Nephron (organoid): ENCODE measurements around the gene EEF2K.

Experiments used
- H3K27ac Mint-ChIP-seq, 3 experiments: 2 replicates each; pipeline ENCODE4 v1.8.0; 2020; ENCODE audit warnings: mixed read lengths in 3 of 3, mild to moderate bottlenecking in 2 of 3, moderate library complexity in 1 of 3
- H3K27me3 Mint-ChIP-seq: 2 replicates; pipeline ENCODE4 v1.8.0; 2021; ENCODE audit warnings: low read depth, mild to moderate bottlenecking, moderate library complexity, mixed read lengths
- H3K36me3 Mint-ChIP-seq: 2 replicates; pipeline ENCODE4 v1.8.0; 2020; ENCODE audit warnings: low read depth, mixed read lengths
- H3K4me1 Mint-ChIP-seq: 2 replicates; pipeline ENCODE4 v1.8.0; 2020; ENCODE audit warnings: mixed read lengths
- H3K4me3 Mint-ChIP-seq, 3 experiments: 2 replicates each; pipeline ENCODE4 v1.8.0; 2020; ENCODE audit warnings: mild to moderate bottlenecking in 3 of 3, mixed read lengths in 3 of 3, moderate library complexity in 2 of 3
- H3K9me3 Mint-ChIP-seq: 2 replicates; pipeline ENCODE4 v1.8.0; 2020; ENCODE audit warnings: mixed read lengths
- TF ChIP-seq, protein P1 (sequence below), 3 experiments: fragments of 200-600 bp; sonication (generic); IDR thresholded peaks; one replicate each; pipeline ENCODE4 v1.5.0; 2021; ENCODE audit warnings: antibody characterized with exemption in 3 of 3; ENCODE audit not compliant: unreplicated experiment in 3 of 3

Gene EEF2K

DNA sequence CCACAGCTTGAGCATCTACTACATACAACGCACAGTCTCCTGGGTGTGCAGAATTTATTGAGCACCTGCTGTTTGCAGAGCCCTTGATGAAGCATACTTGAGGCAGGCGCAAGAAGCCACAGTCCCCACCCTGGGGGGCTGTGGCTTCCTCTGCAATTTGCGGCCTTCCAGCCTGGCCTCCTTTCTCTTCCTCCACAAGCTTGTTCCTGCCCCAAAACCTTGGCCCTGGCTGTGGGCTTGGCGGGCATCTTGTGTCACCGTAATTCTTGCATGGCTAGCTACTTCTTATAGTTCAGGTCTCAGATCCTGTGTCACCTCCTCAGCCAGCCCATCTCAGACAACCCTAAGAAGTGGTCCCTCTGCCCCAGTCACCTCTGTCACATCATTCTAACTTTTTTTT, 47.2 kb downstream of the EEF2K start:
- H3K27me3 Mint-ChIP-seq, result no peaks in the 10 kb centered on the region
- H3K36me3 Mint-ChIP-seq, result peaks cover 58% of the 10 kb centered on the region
- H3K4me3 Mint-ChIP-seq, result no peak overlapping the region
- H3K27ac Mint-ChIP-seq, result no peak overlapping the region
- TF ChIP-seq, protein P1, sequence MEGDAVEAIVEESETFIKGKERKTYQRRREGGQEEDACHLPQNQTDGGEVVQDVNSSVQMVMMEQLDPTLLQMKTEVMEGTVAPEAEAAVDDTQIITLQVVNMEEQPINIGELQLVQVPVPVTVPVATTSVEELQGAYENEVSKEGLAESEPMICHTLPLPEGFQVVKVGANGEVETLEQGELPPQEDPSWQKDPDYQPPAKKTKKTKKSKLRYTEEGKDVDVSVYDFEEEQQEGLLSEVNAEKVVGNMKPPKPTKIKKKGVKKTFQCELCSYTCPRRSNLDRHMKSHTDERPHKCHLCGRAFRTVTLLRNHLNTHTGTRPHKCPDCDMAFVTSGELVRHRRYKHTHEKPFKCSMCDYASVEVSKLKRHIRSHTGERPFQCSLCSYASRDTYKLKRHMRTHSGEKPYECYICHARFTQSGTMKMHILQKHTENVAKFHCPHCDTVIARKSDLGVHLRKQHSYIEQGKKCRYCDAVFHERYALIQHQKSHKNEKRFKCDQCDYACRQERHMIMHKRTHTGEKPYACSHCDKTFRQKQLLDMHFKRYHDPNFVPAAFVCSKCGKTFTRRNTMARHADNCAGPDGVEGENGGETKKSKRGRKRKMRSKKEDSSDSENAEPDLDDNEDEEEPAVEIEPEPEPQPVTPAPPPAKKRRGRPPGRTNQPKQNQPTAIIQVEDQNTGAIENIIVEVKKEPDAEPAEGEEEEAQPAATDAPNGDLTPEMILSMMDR (IDR thresholded peaks at IDR 0.05; ENCODE audit: unreplicated experiment in 3 of 3), result no peak
- H3K9me3 Mint-ChIP-seq, result peaks cover 3% of the 10 kb centered on the region
- no peaks in the 10 kb centered on the region for H3K4me1 Mint-ChIP-seq

DNA sequence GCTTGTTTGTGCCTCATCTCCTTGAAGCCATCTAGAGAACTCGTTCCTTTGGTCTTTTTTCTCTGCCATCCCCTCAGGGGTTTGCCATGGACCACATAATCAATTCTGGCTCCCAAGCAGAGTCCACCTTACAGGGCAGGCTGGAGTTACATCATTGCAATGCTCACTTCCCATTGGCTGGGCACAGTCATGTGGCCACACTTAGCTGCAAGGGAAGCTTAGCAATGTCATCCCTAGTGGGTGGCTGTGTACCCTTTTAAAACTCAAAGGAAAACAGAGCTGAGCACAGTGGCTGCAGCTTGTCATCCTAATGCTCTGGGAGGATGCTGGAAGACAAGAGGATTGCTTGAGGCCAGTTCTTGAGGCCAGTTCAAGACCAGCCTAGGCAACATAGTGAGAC, 49.3 kb downstream of the EEF2K start:
- H3K27me3 Mint-ChIP-seq, result no peaks in the 10 kb centered on the region
- peaks cover 5% of the 10 kb centered on the region for H3K9me3 Mint-ChIP-seq
- no peak overlapping the region for H3K27ac Mint-ChIP-seq
- TF ChIP-seq, protein P1 (IDR thresholded peaks at IDR 0.05; ENCODE audit: unreplicated experiment in 3 of 3), result no peak
- H3K4me1 Mint-ChIP-seq, result no peaks in the 10 kb centered on the region
- peaks cover 72% of the 10 kb centered on the region for H3K36me3 Mint-ChIP-seq
- no peak overlapping the region for H3K4me3 Mint-ChIP-seq

DNA sequence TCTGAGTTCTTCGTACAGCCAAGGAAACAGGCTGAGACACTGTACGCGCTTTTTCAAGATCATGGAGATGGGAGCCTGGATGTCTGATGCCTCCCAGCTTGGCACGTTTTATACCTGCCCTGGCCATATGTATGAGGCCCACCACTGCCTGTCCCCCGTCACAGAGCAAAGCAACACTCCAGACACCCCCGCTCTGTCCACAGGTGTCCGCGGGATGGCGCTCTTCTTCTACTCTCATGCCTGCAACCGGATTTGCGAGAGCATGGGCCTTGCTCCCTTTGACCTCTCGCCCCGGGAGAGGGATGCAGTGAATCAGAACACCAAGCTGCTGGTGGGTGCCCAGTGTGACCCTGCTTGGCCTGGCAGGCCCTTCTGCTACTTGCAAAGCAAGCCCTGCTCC, 51.4 kb downstream of the EEF2K start:
- TF ChIP-seq, protein P1 (IDR thresholded peaks at IDR 0.05; ENCODE audit: unreplicated experiment in 3 of 3), result no peak
- Mint-ChIP-seq H3K36me3 (peaks cover 74% of the 10 kb centered on the region), H3K27me3 (no peaks in the 10 kb centered on the region), H3K4me1 (no peaks in the 10 kb centered on the region), H3K9me3 (peaks cover 5% of the 10 kb centered on the region), H3K4me3 (no peak overlapping the region), H3K27ac (no peak overlapping the region)

DNA sequence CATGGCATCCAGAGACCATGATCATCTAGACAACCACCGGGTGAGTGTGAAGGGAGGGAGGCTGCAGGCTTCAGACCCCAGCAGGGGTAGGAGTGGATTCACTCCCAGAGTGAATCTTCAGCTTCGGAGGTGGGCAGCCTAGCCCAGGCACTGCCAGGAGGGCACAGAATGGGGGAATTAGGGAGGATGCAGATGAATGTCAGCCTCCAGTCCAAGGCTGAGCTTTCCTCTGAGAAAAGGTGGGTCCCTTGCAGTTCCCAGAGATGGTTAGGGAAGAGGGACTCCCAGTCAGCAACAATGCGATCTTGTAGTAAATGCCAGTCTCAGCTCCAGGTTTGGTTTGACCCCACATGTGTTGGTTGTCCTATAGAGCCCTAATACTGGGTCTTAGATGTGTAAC, 54.4 kb downstream of the EEF2K start:
- peaks cover 2% of the 10 kb centered on the region for H3K9me3 Mint-ChIP-seq
- H3K4me3 Mint-ChIP-seq, result no peak overlapping the region
- no peak overlapping the region for H3K27ac Mint-ChIP-seq
- H3K4me1 Mint-ChIP-seq, result no peaks in the 10 kb centered on the region
- TF ChIP-seq, protein P1 (IDR thresholded peaks at IDR 0.05; ENCODE audit: unreplicated experiment in 3 of 3), result no peak
- H3K36me3 Mint-ChIP-seq, result peaks cover 54% of the 10 kb centered on the region
- H3K27me3 Mint-ChIP-seq, result no peaks in the 10 kb centered on the region

DNA sequence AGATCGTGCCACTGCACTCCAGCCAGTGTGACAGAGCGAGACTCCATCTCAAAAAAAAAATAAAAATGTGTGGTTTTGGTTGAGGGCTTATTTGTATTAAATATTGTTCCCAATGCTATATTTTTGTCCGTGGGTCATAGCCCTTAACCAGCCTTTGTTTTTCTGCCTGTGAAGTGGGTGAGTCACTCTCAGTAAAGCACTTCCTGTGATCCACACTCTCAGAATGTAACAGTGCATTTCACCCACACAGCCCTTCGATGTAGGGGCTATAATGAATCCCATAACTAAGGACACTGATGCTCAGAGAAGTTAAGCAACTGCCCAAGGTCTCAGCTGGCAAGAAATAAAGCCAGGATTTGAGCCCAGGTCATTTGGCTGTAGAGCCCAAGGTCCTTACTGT, 56.4 kb downstream of the EEF2K start:
- TF ChIP-seq, protein P1 (IDR thresholded peaks at IDR 0.05; ENCODE audit: unreplicated experiment in 3 of 3), result no peak
- Mint-ChIP-seq H3K36me3 (peaks cover 46% of the 10 kb centered on the region), H3K4me1 (no peaks in the 10 kb centered on the region), H3K27ac (no peak overlapping the region), H3K27me3 (no peaks in the 10 kb centered on the region), H3K9me3 (peaks cover 2% of the 10 kb centered on the region), H3K4me3 (no peak overlapping the region)

DNA sequence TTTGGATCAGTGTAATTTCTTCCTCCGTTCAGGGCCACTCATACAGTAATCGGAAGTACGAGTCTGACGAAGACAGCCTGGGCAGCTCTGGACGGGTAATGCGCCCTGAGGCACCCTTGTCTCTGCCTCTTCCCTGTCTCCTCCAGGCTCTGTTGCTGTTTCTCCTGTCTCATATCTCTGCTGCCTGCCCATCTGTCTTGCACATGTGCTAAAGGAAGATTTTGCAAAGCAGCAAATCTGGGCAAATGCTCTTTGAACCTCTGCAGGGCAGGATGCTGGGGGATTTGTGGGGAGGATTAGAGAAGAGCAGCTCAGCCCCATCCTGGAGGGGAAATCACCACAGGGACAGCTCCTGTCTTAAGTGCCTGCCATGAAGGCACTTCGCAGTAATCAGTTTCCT, 58.7 kb downstream of the EEF2K start:
- no peaks in the 10 kb centered on the region for H3K9me3 Mint-ChIP-seq
- H3K36me3 Mint-ChIP-seq, result peaks cover 29% of the 10 kb centered on the region
- no peak overlapping the region for H3K27ac Mint-ChIP-seq
- H3K4me3 Mint-ChIP-seq, result no peak overlapping the region
- no peaks in the 10 kb centered on the region for H3K27me3 Mint-ChIP-seq
- H3K4me1 Mint-ChIP-seq, result no peaks in the 10 kb centered on the region
- TF ChIP-seq, protein P1 (IDR thresholded peaks at IDR 0.05; ENCODE audit: unreplicated experiment in 3 of 3), result no peak
